ENCODE data around the gene SLC30A4.

SLC30A4 gene

GRCh38 chr15:45429941-45430792, 92.4 kb downstream of the SLC30A4 start:
- DNase-seq (ENCODE audit: low read depth) = peak; percentile 61
- peak; percentile 82 for TF ChIP-seq CTCF (IDR thresholded peaks at IDR 0.05; ENCODE audit: insufficient read depth, low read depth, low read length, missing control alignments)
- peak overlapping the region; percentile 40 for H3K4me3 ChIP-seq (ENCODE audit: low read length)
